Uterus (tissue), 4 donors: Measurements from ENCODE around the gene GARNL3. TPM values are rescaled to one million over a fixed set of nuclear protein-coding genes. Genes with fewer than 3 reads are reported as not detected.

ENCODE experiments used
- DNase-seq, 2 donors: peaks; one replicate each; pipeline ENCODE4 v3.0.0-alpha.2; 2019 to 2020
- H3K27ac ChIP-seq, 2 donors: fragments of 200-600 bp; sonication (generic); 1 replicate in 1 of 2; 2 replicates in 1 of 2; pipeline ENCODE4 v1.5.1; 2016 to 2018
- H3K27me3 ChIP-seq, 2 donors: fragments of 200-600 bp; sonication (generic); one replicate each; pipeline ENCODE4 v1.5.1; 2018 to 2019; ENCODE audit warnings: control low read depth in 1 of 2
- H3K36me3 ChIP-seq, 2 donors: fragments of 200-600 bp; sonication (generic); one replicate each; pipeline ENCODE4 v1.5.1; 2019; ENCODE audit warnings: control low read depth in 1 of 2
- H3K4me1 ChIP-seq, 2 donors: fragments of 200-600 bp; sonication (generic); one replicate each; pipeline ENCODE4 v1.5.1; 2018 to 2019; ENCODE audit warnings: control low read depth in 1 of 2
- H3K4me3 ChIP-seq, 2 donors: fragments of 200-600 bp; sonication (generic); 1 replicate in 1 of 2; 2 replicates in 1 of 2; pipeline ENCODE4 v1.5.1; 2018 to 2019; ENCODE audit warnings: mild to moderate bottlenecking in 1 of 2
- H3K9me3 ChIP-seq, 2 donors: fragments of 200-600 bp; sonication (generic); one replicate each; pipeline ENCODE4 v1.5.1; 2019; ENCODE audit warnings: control low read depth in 1 of 2
- CTCF ChIP-seq, 4 experiments: fragments of 200-600 bp in 2 of 4; fragments of 450-650 bp in 2 of 4; sonication (generic) in 2 of 4; IDR thresholded peaks; one replicate each; pipeline ENCODE4 v1.5.1; 2016 to 2019; ENCODE audit warnings: antibody characterized with exemption in 4 of 4, mild to moderate bottlenecking in 2 of 4, moderate library complexity in 1 of 4
- POLR2A ChIP-seq, 2 donors: fragments of 450-650 bp; IDR thresholded peaks; one replicate each; pipeline ENCODE4 v1.6.1; 2016; ENCODE audit warnings: antibody characterized with exemption in 2 of 2, mild to moderate bottlenecking in 1 of 2, moderate library complexity in 1 of 2
- intact Hi-C: fragments of 100-400 bp; cut with DNase I; formaldehyde crosslinking; loops from one replicate; pipeline ENCODE4 v1.15.1; 2023; ENCODE audit warnings: low total_unique reads
- total RNA-seq, 4 donors: library from RNA; depleted of rRNA in 3 of 4; stranded (reverse); fragments of >200 nt in 3 of 4; gene quantifications; one replicate each; pipeline versions ENCODE4 v1.1.0 to v1.2.4, GENCODE V29; 2014 to 2023
- donor health status: DM: yes; HTN: yes; CAD: no.

The GARNL3 gene
- total RNA-seq, 4 donors from 2014 or later = 9.7 to 79.7 (median 72.0) TPM

GRCh38 chr9:127358770-127359169, 94.2 kb downstream of the GARNL3 start:
- Histone ChIP-seq H3K27ac (no peak overlapping the region), H3K27me3 (no peaks in the 10 kb centered on the region), H3K4me3 (no peak overlapping the region), H3K4me1 (no peaks in the 10 kb centered on the region), H3K9me3 (no peaks in the 10 kb centered on the region), H3K36me3 (no peaks in the 10 kb centered on the region)
- intact Hi-C loops = no loop called here
- no peak for DNase-seq
- no peak for TF ChIP-seq CTCF (IDR thresholded peaks at IDR 0.05)
- no peak for TF ChIP-seq POLR2A (IDR thresholded peaks at IDR 0.05)

- H3K4me3 ChIP-seq = no peak overlapping the region
- intact Hi-C loops = no loop called here
- H3K27me3 ChIP-seq = no peaks in the 10 kb centered on the region
- H3K36me3 ChIP-seq = no peaks in the 10 kb centered on the region
- no peak overlapping the region for H3K27ac ChIP-seq
- DNase-seq = no peak
- no peaks in the 10 kb centered on the region for H3K9me3 ChIP-seq
- TF ChIP-seq POLR2A (IDR thresholded peaks at IDR 0.05) (no peak), CTCF (IDR thresholded peaks at IDR 0.05) (peak in 2 of 4 experiments; percentile 15 to 21)
- no peaks in the 10 kb centered on the region for H3K4me1 ChIP-seq
These were observed 95.7 kb downstream of the GARNL3 start for GRCh38 chr9:127360250-127360649.

- Histone ChIP-seq H3K4me1 (no peaks in the 10 kb centered on the region), H3K36me3 (no peaks in the 10 kb centered on the region), H3K27me3 (no peaks in the 10 kb centered on the region), H3K27ac (no peak overlapping the region), H3K4me3 (no peak overlapping the region), H3K9me3 (no peaks in the 10 kb centered on the region)
- peak in 3 of 4 experiments; percentile 26 to 30 (median 28) for TF ChIP-seq CTCF (IDR thresholded peaks at IDR 0.05)
- no peak for TF ChIP-seq POLR2A (IDR thresholded peaks at IDR 0.05)
- intact Hi-C loops = no loop called here
- DNase-seq = peak; percentile 30 to 37
These were observed 96.3 kb downstream of the GARNL3 start for GRCh38 chr9:127360829-127361228.

- no peaks in the 10 kb centered on the region for H3K4me1 ChIP-seq
- no peaks in the 10 kb centered on the region for H3K9me3 ChIP-seq
- H3K4me3 ChIP-seq = no peak overlapping the region
- H3K27me3 ChIP-seq = no peaks in the 10 kb centered on the region
- no peak for DNase-seq
- intact Hi-C loops = no loop called here
- TF ChIP-seq CTCF (IDR thresholded peaks at IDR 0.05) (no peak), POLR2A (IDR thresholded peaks at IDR 0.05) (no peak)
- H3K36me3 ChIP-seq = no peaks in the 10 kb centered on the region
- H3K27ac ChIP-seq = no peak overlapping the region
These were observed 97.0 kb downstream of the GARNL3 start for GRCh38 chr9:127361561-127361960.

GRCh38 chr9:127362829-127363228, 98.3 kb downstream of the GARNL3 start:
- DNase-seq = no peak

More at GRCh38 chr9:127362829-127363228, 98.3 kb downstream of the GARNL3 start:
- TF ChIP-seq POLR2A (IDR thresholded peaks at IDR 0.05) = no peak
- no peak for TF ChIP-seq CTCF (IDR thresholded peaks at IDR 0.05)
- H3K36me3 ChIP-seq = no peaks in the 10 kb centered on the region
- H3K27me3 ChIP-seq = no peaks in the 10 kb centered on the region
- intact Hi-C loops = no loop called here
- H3K27ac ChIP-seq = no peak overlapping the region
- H3K9me3 ChIP-seq = no peaks in the 10 kb centered on the region
- no peaks in the 10 kb centered on the region for H3K4me1 ChIP-seq
- H3K4me3 ChIP-seq = no peak overlapping the region
